Fibroblast of peridontal ligament (primary cell): Measurements from ENCODE around the gene CD68.

Source experiments
- DNase-seq: peaks from one replicate; pipeline ENCODE4 v3.0.0-alpha.2; 2010; ENCODE audit errors: extremely low read depth

Gene CD68

DNA sequence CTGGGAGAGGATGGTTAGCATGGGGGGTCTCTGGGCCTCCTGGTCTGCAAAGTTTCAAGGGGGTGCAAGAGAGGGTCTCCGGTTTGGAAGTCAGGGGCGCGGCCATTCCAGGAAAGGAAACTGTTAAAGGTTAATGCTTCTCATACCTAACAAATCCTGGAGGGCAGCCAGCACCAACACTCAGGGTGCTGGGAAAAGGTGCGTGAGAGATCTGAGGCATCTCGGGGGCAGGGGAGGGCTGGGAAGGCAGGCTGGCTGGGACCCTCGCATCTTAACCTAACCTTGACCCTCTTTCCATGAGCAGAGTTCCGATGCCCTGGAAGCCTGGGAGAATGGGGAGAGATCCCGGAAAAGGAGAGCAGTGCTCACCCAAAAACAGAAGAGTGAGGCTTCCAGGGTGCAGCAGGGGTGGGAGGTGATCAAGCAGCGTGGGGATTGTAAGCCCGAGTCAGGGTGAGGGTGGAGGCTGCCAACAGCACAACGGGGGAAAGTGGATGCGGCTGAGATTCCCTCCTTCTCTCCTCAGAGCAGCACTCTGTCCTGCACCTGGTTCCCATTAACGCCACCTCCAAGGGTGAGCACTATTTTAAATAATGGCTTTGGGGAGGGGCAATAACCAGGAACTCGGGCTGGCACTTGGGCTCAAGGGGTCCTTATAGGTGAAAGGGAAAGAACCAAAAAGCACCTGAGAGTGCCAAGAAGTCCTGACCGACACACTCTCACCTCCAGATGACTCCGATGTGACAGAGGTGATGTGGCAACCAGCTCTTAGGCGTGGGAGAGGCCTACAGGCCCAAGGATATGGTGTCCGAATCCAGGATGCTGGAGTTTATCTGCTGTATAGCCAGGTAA is 19.9 kb upstream of the CD68 start:
- DNase-seq, result no peak

DNA sequence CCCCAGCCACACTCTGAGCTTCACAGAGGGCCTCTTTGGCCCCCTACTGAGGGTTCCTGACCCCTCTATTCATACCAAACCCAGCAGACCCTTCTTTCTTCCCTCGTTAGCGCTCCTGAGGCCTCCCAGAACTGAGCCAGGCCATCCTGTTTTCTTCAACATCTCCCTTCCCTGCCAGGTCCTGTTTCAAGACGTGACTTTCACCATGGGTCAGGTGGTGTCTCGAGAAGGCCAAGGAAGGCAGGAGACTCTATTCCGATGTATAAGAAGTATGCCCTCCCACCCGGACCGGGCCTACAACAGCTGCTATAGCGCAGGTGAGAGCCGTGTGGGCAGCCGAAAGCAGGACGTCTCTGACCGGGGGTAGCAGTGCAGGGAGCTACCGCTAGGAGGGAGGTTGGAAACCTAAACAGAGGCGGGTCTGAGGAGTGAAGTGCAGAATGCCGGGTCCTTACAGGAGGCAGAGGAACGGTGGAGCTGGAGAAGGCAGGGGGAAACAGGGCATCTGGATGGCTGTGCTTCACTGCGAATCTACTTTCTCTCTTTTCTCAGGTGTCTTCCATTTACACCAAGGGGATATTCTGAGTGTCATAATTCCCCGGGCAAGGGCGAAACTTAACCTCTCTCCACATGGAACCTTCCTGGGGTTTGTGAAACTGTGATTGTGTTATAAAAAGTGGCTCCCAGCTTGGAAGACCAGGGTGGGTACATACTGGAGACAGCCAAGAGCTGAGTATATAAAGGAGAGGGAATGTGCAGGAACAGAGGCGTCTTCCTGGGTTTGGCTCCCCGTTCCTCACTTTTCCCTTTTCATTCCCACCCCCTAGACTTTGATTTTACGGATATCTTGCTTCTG is 19.0 kb upstream of the CD68 start:
- peak; percentile 47 for DNase-seq

DNA sequence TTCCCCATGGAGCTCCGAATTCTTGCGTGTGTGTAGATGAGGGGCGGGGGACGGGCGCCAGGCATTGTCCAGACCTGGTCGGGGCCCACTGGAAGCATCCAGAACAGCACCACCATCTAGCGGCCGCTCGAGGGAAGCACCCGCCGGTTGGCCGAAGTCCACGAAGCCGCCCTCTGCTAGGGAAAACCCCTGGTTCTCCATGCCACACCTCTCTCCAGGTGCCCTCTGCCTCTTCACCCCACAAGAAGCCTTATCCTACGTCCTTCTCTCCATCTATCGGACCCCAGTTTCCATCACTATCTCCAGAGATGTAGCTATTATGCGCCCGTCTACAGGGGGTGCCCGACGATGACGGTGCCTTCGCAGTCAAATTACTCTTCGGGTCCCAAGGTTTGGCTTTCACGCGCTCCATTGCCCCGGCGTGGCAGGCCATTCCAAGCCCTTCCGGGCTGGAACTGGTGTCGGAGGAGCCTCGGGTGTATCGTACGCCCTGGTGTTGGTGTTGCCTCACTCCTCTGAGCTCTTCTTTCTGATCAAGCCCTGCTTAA is 18.3 kb upstream of the CD68 start:
- peak; percentile 70 for DNase-seq

DNA sequence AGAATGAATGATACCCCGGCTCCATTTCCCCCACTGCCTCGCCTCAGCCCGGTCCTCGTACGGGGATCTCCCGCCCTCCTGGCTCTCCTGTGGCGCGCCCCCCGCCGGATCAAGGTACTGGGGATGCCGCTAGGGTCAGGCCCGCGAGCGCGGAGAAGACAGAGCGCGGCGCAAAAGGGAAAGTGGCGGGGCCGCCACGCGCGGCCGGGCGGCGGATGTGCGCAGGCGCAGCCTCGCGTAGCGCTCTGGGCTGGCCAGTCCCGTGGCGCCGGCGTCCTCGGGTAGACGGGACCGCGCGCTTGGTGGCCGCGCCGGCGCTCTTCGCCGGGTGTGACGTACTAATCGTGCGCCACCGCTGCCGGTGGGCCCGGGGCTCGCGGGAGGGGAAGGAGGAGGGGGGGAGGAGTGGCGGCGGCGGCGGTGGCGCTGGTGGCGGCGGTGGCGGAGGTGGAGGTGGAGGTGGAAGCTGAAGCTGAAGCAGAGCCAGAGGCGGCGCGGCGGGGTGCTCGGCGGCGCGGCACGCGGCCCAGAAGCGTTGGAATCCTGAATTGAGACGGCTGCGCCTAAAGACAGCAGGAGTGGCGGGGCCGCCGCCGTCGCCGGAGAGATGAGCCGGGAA is 17.7 kb upstream of the CD68 start, which contains the start of gene SENP3:
Gene SENP3 (plus strand): TSS at position 331 of the 619 bp plus-strand sequence. CDS start 1,158 bp downstream, outside the sequence.
- peak; percentile 83 for DNase-seq

DNA sequence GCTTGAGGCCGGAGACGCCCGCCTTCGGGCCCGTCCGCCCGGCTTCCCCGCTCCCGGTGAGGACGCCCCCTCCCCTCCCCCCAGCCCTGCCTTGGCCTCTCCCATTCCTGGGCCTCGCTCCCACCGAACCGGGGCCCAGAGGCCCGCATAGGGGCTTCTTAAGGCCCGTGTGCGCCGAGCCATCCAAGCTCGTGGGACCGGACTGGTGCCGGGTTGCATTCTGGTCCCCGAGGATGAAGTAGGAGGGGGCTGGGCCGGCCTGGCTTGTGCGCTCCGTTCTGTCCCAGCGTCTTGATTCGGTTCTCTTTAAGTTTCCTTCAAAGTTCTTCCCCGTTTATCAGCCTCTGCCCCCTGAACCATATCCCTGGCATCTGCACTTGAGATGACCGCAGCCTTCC is 17.2 kb upstream of the CD68 start:
- DNase-seq, result no peak

DNA sequence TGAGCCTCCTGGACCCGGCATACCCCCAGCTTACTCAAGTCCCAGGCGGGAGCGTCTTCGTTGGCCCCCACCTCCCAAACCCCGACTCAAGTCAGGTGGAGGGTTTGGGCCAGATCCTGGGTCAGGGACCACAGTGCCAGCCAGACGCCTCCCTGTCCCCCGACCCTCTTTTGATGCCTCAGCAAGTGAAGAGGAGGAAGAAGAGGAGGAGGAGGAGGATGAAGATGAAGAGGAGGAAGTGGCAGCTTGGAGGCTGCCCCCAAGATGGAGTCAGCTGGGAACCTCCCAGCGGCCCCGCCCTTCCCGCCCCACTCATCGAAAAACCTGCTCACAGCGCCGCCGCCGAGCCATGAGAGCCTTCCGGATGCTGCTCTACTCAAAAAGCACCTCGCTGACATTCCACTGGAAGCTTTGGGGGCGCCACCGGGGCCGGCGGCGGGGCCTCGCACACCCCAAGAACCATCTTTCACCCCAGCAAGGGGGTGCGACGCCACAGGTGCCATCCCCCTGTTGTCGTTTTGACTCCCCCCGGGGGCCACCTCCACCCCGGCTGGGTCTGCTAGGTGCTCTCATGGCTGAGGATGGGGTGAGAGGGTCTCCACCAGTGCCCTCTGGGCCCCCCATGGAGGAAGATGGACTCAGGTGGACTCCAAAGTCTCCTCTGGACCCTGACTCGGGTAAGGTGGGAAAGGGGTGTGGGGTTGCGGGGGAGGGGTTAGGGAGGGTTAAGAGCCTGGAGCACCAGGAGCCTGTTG is 16.1 kb upstream of the CD68 start:
- no peak for DNase-seq

DNA sequence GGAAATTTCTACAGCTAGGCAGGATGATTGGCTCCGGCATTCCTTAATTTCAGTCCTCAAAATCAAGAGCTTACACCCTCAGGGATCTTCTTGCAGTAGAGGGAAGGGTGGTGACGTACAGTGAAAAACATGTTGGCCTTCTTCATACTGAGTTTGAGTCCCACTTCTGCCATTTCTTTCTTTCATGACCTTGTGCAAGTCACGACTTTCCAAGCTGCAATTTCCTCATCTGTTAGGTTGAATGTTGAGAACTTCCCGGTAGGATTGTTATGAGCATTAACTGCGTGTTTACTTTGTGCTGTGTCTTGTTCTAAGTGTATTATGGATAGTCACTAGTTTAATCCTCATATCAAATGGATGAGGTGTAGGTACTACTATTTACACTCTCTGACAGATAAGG is 9.9 kb upstream of the CD68 start:
- DNase-seq, result no peak

DNA sequence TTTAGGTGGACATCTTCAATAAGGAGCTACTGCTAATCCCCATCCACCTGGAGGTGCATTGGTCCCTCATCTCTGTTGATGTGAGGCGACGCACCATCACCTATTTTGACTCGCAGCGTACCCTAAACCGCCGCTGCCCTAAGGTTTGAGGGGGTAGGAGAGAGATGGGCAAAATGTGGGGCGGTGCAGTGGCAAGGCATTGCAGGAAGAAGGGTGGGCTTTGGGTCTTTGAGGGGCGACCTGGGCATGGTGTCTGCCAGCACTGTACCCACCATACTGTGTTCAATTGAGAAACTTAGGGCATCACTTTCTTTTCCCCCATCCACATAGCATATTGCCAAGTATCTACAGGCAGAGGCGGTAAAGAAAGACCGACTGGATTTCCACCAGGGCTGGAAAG is 9.1 kb upstream of the CD68 start:
- no peak for DNase-seq

DNA sequence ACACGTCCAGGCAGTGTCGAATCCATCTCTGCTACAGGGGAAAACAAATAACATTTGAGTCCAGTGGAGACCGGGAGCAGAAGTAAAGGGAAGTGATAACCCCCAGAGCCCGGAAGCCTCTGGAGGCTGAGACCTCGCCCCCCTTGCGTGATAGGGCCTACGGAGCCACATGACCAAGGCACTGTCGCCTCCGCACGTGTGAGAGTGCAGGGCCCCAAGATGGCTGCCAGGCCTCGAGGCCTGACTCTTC is 7.2 kb upstream of the CD68 start:
- DNase-seq, result no peak

DNA sequence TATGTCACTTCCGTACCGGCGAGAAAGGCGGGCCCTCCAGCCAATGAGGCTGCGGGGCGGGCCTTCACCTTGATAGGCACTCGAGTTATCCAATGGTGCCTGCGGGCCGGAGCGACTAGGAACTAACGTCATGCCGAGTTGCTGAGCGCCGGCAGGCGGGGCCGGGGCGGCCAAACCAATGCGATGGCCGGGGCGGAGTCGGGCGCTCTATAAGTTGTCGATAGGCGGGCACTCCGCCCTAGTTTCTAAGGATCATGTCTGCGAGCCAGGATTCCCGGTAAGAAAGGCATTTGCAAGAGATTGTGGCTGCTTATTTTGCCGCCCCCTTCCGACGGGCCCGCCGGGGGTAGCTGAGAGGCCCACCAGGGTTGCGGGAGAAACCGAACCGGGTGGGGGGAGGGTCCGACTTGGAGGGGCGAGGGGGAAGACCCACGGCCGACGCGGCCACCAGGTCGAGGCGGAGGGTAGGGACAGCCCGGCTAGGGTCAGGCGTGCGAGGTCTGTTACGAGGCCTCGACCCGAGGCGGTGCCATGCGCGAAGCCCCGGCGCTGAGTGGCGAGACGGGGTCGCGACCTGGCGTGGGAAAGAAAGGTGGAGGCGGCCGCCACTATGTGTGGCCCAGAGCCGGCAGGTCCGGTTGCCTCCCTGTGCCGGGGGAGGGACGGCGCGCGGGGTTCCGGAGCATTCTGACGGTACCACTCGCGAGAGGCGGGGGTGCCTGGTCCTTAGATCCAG is 6.7 kb upstream of the CD68 start:
- DNase-seq, result peak; percentile 99

DNA sequence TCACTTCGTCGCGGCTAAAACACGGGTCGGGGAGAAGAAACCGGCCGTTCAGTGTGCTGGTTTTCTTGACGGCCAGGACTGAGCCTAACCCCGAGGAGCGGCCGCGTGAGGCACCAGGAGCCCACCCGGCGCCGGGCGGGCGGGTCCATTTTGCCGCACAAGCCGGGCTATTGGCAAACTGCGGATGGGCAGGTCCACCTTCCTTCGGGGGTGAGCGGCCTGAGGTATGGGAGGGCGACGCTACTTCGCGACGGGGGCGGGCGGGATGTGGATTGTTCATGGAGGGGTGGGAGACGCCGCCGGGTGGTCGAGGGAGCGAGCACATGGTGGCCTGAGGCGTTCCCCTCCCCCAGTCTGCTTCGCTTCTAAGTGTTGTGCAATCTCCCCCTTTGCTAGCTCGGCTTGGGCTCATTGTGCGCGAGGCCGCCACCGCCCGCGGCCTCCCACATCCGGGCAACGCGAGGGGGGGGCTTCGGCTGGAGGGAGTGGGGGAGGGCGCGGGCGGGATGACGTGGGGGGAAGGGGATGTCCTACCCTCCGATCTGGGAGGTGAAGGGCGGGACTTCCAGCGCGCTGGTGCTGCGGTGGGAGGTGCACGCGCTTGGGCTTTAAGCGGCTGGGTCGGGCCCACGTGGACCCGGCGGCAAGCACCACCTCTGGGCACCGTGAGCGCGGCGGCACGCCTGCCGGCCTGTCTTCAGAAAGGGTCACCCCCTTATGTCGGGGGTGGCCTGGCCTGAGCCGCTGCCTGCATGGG is 5.9 kb upstream of the CD68 start:
- DNase-seq, result peak; percentile 90

DNA sequence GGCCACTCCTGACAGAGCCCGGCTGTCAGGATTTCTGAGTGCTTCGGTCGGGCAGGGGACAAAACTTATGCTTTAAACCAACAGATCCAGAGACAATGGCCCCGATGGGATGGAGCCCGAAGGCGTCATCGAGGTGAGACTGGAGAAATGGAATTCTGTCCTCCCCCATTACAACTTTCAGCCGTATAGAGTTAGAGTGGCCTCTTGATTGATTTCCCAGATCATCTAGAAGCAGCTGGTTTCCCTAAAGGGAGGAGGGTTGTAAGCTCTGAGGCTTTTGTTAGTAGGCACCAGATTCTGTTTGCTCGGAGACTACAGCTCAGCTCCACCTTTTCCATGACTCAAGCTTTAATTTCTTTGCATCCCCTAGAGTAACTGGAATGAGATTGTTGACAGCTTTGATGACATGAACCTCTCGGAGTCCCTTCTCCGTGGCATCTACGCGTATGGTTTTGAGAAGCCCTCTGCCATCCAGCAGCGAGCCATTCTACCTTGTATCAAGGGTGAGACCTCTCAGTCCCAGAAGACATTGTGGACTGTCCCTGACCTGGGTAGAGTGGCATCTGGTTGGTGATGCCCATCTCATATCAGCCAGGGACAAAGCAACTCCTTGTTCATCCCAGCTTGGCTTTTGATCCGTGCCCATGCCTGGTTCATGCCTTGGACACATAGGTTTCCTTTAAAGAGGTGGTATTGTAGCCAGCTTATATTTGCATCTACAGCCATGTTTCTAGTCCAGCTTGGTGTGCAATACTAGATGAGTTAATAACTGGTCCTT is 5.1 kb upstream of the CD68 start:
- peak; percentile 30 for DNase-seq

DNA sequence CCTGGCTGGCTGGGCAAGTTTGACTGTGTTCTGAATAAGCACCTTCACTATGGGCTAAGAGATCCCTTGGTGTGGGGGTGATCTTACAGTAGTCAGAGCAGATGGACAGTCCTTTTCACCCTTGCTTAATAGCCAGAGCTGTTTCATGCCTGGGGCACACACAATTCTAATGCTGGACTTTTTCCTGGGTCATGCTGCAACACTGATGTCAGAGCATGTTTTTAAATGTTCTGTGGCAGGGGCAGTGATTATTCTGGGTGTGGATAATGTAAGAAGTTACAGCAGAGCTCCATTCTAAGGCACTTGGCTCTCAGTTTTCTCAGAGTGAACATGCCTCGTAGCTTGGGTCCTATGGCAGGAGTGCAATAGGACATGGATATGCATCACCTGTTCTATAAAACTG is 4.0 kb upstream of the CD68 start:
- DNase-seq, result no peak

DNA sequence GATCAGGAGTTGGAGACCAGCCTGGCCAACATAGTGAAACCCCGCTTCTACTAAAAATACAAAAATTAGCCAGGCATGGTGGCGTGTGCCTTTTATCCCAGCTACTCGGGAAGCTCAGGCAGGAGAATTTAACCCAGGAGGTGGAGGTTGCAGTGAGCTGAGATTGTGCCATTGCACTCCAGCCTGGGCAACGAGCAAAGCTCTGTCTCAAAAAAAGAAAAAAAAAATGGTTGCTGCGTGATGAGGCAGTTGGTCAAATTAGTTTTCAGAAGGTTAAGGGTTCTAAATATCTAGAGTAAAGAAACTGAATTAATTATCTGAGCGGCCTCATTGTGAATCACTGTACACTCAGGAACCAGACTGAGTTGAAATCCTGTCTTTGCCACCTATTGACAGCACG is 3.5 kb upstream of the CD68 start:
- DNase-seq, result no peak

DNA sequence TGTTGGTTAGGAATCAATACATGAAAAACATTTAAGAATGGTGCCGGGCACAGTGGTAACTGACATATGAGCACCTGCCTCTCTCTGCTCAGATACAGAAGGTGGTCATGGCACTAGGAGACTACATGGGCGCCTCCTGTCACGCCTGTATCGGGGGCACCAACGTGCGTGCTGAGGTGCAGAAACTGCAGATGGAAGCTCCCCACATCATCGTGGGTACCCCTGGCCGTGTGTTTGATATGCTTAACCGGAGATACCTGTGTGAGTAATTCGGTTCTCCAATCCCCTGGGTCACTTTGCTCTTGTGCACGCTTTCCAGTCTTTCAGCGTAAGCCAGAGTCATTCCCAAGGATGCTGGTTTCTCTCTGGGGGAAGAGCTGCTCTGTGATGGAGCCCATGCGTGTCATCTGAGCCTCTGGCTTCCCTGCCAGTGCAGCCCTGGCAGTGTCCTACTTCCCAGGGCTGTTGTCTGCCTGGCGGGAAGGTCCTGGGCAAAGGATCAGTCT is 3.0 kb upstream of the CD68 start:
- no peak for DNase-seq

DNA sequence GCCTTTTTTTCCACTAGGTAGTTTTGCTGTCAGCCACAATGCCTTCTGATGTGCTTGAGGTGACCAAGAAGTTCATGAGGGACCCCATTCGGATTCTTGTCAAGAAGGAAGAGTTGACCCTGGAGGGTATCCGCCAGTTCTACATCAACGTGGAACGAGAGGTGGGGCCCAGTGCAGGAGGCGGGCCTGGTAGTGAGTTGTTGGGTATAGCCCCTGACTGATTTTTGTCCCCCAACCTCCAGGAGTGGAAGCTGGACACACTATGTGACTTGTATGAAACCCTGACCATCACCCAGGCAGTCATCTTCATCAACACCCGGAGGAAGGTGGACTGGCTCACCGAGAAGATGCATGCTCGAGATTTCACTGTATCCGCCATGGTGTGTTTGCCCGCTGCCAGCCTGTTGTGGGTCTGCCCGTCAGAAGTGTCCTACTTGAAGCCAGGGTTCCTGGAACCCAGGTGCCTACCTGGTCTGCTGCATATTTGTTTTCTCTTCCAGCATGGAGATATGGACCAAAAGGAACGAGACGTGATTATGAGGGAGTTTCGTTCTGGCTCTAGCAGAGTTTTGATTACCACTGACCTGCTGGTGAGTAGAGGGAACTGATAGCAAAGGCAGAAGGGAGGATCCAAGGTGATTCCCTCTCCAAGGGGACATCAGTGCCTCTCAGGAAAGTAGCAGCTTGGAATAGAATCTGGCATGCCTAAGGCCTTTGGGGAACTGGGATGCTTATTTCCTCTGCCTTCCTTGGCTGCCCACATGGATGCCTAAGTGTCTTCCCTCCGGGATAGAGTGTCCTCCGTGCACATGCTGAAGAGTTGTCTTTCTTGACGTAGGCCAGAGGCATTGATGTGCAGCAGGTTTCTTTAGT is 1.9 kb upstream of the CD68 start:
- no peak for DNase-seq

DNA sequence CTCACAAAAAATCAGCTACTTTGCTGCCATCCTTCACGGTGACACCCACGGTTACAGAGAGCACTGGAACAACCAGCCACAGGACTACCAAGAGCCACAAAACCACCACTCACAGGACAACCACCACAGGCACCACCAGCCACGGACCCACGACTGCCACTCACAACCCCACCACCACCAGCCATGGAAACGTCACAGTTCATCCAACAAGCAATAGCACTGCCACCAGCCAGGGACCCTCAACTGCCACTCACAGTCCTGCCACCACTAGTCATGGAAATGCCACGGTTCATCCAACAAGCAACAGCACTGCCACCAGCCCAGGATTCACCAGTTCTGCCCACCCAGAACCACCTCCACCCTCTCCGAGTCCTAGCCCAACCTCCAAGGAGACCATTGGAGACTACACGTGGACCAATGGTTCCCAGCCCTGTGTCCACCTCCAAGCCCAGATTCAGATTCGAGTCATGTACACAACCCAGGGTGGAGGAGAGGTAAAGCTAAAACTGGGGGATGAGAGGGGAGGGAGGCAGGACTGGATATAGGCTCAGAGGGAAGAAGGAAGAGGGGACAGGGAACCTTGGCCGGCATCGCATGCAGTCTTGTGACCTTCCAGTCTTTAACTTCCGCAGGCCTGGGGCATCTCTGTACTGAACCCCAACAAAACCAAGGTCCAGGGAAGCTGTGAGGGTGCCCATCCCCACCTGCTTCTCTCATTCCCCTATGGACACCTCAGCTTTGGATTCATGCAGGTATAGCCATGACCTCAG is 581 bp downstream of the CD68 start:
- DNase-seq, result no peak
